HG03469 (cell line): ENCODE measurements around the gene DDTL.

Experiments
- ATAC-seq: cut with Tn5 transposase; IDR thresholded peaks from one replicate; pipeline ENCODE4 v1.9.1; 2021; ENCODE audit warnings: mild to moderate bottlenecking, moderate library complexity, moderate number of reproducible peaks; ENCODE audit not compliant: unreplicated experiment

Gene DDTL

GRCh38 chr22:24003887-24004286 is 37.2 kb downstream of the DDTL start:
- ATAC-seq, result no peak

DNA sequence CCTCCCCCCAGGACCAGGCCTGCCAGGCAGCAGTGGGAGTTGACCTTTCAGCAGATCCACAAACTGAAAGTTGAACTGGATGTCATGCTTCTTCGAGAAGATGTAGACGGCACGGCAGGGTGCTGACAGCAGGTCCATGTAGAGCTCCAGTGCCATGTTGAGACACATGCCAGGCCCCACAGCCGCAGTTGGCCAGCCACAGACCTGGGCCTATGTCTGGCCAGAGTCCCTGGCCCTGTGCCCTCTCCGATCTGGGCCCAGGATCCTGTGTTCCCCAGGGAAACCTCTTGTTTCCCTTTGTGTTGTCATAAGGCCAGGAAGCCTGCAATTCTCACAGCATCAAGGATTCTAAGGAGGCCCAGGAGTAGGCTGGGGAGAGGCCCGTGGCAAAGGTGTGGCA is 38.5 kb downstream of the DDTL start, which contains the start of gene GSTT4:
TSS of gene GSTT4 (minus strand) at position 253 of the 400 bp plus-strand sequence. CDS start at position 156, 97 bp downstream.
- ATAC-seq, result no peak

GRCh38 chr22:24006207-24006913 is 39.7 kb downstream of the DDTL start:
- no peak for ATAC-seq

DNA sequence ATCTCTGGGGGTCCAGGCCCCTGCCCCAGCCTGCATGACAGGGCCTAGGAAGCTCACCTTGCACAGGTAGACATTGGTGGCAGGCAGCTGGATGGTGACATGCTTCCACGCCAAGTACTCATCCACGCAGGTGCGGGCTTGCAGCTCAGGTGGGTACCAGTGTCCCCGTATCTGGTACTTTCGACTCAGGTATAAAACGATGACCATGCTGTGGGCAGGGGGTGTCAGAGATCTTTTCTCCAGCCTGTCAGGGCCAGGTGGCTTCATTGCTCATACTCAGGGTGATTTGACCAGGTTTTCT is 40.2 kb downstream of the DDTL start:
- no peak for ATAC-seq

DNA sequence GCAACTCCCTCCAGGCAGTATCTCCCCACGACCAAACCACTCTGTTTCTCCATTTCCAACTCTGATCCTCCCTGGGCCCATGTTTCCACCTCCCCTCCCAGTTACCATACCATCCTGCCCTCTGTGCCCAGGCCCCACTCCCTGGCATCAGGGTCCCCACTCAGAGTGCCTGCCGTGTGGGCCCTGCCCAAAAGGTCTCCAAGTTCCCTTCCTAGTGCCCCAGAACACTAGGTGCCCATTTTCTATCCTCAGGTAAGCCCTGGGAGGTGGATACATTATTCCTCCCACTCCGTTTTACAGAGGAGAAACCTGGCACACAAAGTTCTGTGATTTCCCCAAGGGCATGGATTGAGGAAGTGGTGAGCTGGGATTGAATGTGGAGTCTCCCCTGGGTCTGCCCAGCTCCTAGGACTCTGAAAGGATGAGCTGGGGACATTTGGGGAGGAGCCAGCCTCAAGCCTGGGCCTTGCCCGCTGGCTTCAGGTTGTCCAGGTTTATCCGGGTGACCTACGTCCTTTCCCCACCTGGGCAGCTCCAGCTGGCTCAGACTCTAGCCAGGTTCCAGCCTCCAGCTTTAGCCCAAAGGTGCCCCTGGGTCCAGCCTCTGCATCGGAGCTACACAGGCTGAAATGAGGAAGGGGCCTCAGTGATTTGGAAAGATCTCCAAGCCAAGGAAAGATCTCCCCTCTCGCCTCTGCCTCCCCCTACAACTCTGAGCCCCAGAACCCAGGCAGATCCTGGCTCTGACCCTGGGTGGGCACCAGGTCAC is 40.7 kb downstream of the DDTL start:
- ATAC-seq, result no peak

GRCh38 chr22:24008022-24008283 is 41.3 kb downstream of the DDTL start:
- no peak for ATAC-seq

- no peak for ATAC-seq
Observed at GRCh38 chr22:24008381-24009226, 41.9 kb downstream of the DDTL start.

DNA sequence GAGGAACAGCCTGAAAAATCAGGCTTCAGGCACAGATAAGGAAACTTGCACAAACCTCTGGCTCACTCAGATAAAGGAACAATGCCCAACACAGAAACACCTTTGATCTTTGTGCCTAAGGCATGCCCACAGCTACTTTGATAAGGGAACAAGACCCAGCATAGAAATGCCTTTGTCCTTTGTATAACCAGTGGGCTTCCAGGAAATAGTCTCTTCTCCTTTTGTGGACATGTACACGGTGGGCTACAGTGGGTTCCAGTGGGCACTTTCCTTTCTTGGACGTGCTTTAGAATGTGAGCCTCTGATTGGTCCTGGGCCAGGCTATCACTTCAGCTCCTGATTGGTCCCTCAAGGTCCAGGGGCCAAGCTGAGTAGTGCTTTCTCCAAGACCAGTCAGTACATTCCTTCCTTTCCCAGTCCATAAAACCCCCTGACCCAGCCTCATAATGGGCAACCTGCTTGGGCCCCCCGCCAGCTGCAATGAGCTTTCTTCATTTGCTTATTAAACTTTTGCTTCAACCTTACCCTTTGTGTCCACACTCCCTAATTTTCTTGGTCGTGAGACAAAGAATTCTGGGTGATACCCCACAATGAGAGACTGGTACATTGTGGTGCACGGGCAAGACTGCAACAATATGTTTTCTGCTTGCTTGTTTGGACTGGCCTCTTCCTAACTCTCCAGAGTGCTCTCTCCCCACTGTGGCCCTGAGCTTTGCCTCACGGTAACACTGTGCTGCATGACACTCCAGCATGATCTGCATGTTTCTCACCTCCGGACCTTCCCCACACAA is 42.7 kb downstream of the DDTL start:
- no peak for ATAC-seq

DNA sequence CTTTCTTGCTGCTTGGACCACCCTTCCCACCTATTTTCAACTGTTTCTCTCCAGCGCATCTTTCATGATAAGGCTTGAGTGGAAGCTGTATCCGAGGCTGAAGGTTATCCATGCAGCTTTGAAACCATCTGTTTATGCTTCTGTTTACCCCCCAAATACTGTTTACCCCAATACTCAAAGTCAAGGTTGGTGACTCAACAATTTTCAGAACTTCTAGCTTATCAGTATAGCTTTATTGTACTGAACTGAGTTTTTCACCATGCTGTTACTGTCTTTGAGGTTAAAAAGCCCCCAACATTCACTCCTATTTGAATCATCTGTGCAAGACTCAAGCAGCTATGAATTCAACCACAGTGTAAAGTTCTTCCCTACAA is 43.3 kb downstream of the DDTL start:
- ATAC-seq, result no peak

- ATAC-seq, result no peak
Observed at GRCh38 chr22:24011735-24012068, 45.0 kb downstream of the DDTL start.

DNA sequence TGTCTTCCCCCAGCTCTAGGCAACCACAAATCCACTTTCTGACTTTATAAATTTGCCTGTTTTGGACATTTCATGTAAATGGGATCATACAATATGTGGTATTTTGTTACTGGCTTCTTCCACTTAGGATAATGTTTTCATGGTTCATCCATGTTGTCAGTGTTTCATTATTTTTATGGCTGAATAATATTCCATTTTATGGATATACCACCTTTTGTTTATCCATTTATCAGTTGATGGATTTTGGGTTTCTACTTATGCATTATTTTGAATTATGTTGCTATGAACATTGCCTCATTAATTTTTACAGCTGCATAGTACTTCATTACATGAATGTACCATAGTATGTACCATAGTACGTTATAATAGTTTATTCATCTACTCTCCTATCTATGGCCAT is 49.5 kb downstream of the DDTL start:
- no peak for ATAC-seq

- no peak for ATAC-seq
Observed at GRCh38 chr22:24021304-24021703, 54.6 kb downstream of the DDTL start.
